GM12865 (cell line): Measurements from ENCODE around the gene MEIKIN.

Source experiments
- DNase-seq: peaks from one replicate; pipeline ENCODE4 v3.0.0; 2010; ENCODE audit warnings: low read depth
- H3K4me3 ChIP-seq: 2 replicates; pipeline ENCODE4 v1.5.1; 2011; ENCODE audit warnings: mild to moderate bottlenecking, low read depth, low read length, control low read depth
- TF ChIP-seq, protein P1 (sequence below): IDR thresholded peaks from 2 replicates; pipeline ENCODE4 v1.5.1; 2011; ENCODE audit warnings: low read length, control low read depth, low read depth, inconsistent platforms; ENCODE audit not compliant: insufficient read depth; ENCODE audit errors: missing control alignments

MEIKIN gene

DNA sequence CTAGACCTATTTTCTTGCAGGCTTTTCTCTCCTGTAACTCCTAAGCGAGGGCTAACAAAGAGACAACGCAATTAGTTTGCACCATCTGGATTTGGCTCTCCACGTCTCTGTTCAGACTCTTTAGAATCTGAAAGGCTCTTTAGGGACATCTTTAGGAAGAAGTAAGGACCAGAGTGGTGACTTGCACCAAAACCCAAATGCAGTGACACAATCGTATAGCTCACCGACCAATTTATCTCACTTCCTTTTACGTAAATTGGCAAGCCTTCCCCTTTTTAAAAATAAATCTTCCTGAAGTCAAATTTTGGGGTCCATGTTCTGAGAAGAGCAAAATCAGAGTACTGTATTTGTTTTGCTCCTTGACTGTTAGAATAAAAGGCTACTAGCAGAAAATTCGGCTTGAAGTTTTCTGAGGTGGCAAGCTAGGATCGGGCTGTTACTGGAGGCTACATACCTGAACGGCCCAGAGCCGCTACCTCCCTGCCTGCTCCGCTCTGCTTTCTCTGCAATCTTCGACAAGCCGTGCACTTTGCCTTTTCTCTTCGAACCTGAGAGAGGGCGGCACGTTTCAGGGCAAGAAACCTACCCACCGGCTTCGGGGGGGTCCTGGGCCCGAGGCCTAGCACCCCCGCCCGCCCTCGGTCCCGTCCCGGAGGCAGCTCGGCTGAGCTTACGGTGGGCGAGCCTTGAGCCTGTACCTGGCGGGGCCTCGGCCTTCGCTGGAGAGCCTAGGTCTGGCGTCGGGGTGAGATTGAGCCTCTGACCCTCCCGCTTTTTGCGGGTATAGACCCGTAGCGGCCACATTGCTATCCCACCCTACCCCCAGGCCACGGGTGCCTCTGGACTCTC, 537 bp downstream of the MEIKIN start:
- H3K4me3 ChIP-seq, result no peak overlapping the region
- no peak for DNase-seq
- TF ChIP-seq, protein P1, sequence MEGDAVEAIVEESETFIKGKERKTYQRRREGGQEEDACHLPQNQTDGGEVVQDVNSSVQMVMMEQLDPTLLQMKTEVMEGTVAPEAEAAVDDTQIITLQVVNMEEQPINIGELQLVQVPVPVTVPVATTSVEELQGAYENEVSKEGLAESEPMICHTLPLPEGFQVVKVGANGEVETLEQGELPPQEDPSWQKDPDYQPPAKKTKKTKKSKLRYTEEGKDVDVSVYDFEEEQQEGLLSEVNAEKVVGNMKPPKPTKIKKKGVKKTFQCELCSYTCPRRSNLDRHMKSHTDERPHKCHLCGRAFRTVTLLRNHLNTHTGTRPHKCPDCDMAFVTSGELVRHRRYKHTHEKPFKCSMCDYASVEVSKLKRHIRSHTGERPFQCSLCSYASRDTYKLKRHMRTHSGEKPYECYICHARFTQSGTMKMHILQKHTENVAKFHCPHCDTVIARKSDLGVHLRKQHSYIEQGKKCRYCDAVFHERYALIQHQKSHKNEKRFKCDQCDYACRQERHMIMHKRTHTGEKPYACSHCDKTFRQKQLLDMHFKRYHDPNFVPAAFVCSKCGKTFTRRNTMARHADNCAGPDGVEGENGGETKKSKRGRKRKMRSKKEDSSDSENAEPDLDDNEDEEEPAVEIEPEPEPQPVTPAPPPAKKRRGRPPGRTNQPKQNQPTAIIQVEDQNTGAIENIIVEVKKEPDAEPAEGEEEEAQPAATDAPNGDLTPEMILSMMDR, result no peak

DNA sequence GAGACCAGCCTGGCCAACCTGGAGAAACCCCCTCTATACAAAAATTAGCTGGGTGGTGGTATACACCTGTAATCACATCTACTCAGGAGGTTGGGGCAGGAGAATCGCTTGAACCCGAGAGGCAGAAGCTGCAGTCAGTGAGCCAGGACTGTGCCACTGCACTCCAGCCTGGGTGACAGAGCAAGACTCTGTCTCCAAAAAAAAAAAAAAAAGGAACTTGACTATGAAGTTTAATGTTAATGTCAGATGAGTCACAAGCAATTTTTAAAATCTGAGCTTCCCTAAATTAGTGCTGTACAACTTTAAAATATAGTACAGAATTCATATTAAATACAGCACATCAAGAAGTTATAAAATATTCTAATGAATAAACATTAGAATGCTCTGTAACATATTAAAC, 1.5 kb downstream of the MEIKIN start:
- no peak for DNase-seq
- no peak overlapping the region for H3K4me3 ChIP-seq
- TF ChIP-seq, protein P1, result no peak

DNA sequence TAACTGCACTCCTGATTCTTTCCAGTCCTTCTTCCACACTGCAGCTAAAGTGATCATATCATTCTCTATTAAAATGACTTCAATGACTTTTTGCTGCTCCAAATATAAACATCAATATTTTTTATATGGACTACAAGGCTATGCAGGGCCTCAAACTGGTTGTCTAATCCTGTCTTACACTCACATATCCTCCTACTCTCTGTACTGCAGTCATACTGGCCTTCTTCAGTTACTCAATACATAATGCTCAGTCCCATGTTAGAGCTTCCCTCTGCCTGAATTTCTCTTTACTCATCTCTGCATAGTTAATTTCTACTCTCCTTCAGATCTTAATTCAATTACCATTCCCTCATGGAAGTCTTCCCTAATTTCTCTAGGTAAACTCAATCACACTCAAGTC, 3.4 kb downstream of the MEIKIN start:
- TF ChIP-seq, protein P1, result no peak
- DNase-seq, result no peak
- no peak overlapping the region for H3K4me3 ChIP-seq

DNA sequence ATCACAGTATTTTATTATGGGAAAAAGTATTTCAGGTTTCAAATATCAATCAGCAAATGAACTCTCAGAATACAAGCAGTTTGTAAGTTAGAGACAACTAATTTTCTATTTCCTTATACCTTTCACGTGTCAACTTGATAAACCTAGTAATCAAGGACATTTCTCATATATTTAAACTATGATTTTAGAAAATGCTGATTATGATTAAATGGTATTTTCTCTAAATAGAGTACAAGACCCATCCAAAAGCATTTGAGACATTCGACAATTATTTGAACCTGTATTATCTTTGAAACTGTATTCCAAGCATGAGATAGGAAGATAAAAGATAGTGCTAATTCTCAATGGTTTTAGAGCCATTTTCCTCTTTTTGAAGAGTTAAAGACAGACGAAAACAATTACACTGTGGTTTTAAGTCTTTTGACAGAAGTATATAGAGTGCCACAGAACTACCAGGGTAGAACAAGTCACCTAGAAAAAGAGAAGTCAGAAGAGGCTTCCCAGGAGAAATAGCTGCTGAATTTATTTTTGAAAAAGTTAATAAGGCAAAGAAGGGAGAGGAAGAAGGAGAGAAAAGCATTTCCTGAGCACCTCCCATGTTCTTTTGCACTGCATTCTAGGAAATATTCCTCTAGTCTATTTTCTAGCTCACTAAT, 5.6 kb downstream of the MEIKIN start:
- no peak for DNase-seq
- no peak overlapping the region for H3K4me3 ChIP-seq
- TF ChIP-seq, protein P1, result no peak

DNA sequence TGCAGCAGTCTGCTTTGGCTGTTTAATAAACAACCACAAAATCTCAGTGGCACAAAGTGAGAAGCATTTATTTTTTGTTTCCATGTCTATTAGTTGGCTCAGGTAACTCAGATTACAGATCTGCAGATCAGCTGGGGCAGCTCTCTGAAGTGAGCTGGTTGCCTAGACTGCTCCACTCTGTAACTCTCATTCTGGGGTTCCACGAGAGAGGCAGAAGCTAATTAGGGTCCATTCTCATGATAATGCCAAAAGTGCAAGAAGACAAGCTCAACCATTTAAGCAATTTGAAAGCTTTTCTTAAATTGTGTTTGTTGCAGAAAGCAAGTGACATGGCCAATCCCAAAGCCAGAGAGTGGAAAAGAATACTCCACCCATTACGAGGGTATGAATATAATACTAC, 13.2 kb downstream of the MEIKIN start:
- H3K4me3 ChIP-seq, result no peak overlapping the region
- no peak for DNase-seq
- TF ChIP-seq, protein P1, result no peak

DNA sequence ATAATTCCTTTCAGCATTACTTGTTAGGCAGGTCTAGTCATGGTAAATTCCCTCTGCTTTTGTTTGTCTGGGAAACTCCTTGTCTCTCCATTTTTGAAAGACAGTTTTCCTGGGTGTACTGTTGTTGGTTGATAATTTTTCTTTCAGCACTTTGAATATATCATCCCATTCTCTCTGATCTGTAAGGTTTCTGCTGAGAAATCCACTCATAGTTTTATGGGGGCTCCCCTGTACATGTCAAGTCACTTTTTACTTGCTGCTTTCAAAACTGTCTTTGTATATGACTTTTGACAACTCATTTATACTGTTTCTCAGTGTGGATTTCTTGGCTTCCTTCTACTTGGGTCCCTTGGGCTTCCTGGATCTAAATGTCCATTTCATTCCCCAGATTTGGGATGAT, 16.5 kb downstream of the MEIKIN start:
- TF ChIP-seq, protein P1, result no peak
- DNase-seq, result no peak
- no peak overlapping the region for H3K4me3 ChIP-seq
